ENCODE measurements around the gene XKR7. TPM values are rescaled to one million over a fixed set of nuclear protein-coding genes. Genes with fewer than 3 reads are reported as not detected.

Gene XKR7
- total RNA-seq, 1 experiment from 2014 or later = 1.3 TPM

- Histone ChIP-seq H3K23me2 (ENCODE audit: insufficient read length, low read depth, low read length, poor library complexity, severe bottlenecking) (peaks cover 2% of the 10 kb centered on the region), H3K79me2 (ENCODE audit: insufficient read depth, low read length) (no peaks in the 10 kb centered on the region), H2BK5ac (ENCODE audit: insufficient read length, low read length) (no peak overlapping the region), H3K79me1 (ENCODE audit: insufficient read depth, low read depth, low read length, poor library complexity, severe bottlenecking) (no peaks in the 10 kb centered on the region), H2BK20ac (ENCODE audit: low read depth, low read length, poor library complexity, severe bottlenecking) (no peak overlapping the region), H2BK12ac (ENCODE audit: insufficient read length, low read depth, low read length) (no peak overlapping the region), H4K91ac (ENCODE audit: insufficient read length, low read depth, low read length) (no peak overlapping the region), H3K14ac (ENCODE audit: insufficient read depth, low read length) (no peak overlapping the region), H3K27ac (ENCODE audit: insufficient read length, low read depth, low read length) (no peak overlapping the region), H2BK120ac (ENCODE audit: low read depth, low read length, poor library complexity, severe bottlenecking) (no peak overlapping the region), H3K9ac (ENCODE audit: extremely low read depth, insufficient read length, low read length) (no peak overlapping the region), H2BK15ac (ENCODE audit: low read depth, low read length) (no peak overlapping the region), H3T11ph (ENCODE audit: low read length) (no peak overlapping the region), H3K4me2 (ENCODE audit: insufficient read depth, insufficient read length, low read length) (no peak overlapping the region), H4K5ac (ENCODE audit: insufficient read length, low read depth, low read length) (no peak overlapping the region), H3K4ac (ENCODE audit: low read depth, low read length) (no peak overlapping the region), H2AFZ (ENCODE audit: low read length) (no peak overlapping the region), H3K23ac (ENCODE audit: insufficient read length, low read depth, low read length) (no peak overlapping the region), H4K8ac (replicated peaks; ENCODE audit: insufficient read length, low read depth, low read length) (no peak overlapping the region), H2AK5ac (ENCODE audit: insufficient read length, low read length) (no peak overlapping the region), H4K20me1 (ENCODE audit: control insufficient read depth, insufficient read depth, insufficient read length) (no peaks in the 10 kb centered on the region), H3K4me1 (ENCODE audit: insufficient read depth, low read length) (no peaks in the 10 kb centered on the region), H3K27me3 (ENCODE audit: insufficient read depth, low read length) (no peaks in the 10 kb centered on the region), H3K56ac (ENCODE audit: insufficient read length, low read depth, low read length) (no peak overlapping the region), H3K18ac (ENCODE audit: insufficient read length, low read depth, low read length) (no peak overlapping the region), H3K9me3 (ENCODE audit: control insufficient read depth, low read depth, low read length) (no peaks in the 10 kb centered on the region)
- WGBS (ENCODE audit: extremely low coverage, insufficient read length, low lambda C conversion rate) = no CpG with 5 or more reads among the region's 7 CpGs
- Mint-ChIP-seq H3K9me3 (no peaks in the 10 kb centered on the region), H3K4me3 (no peak overlapping the region), H3K27me3 (ENCODE audit: low read depth) (peaks cover 21% of the 10 kb centered on the region), H3K36me3 (ENCODE audit: insufficient read depth in 1 of 3, low read depth in 3 of 3) (no peaks in the 10 kb centered on the region; a peak in 1 of 7 replicates), H3K27ac (no peak overlapping the region), H3K4me1 (peaks cover 37 to 39% of the 10 kb centered on the region in 2 experiments)
- TF ChIP-seq, protein P1, sequence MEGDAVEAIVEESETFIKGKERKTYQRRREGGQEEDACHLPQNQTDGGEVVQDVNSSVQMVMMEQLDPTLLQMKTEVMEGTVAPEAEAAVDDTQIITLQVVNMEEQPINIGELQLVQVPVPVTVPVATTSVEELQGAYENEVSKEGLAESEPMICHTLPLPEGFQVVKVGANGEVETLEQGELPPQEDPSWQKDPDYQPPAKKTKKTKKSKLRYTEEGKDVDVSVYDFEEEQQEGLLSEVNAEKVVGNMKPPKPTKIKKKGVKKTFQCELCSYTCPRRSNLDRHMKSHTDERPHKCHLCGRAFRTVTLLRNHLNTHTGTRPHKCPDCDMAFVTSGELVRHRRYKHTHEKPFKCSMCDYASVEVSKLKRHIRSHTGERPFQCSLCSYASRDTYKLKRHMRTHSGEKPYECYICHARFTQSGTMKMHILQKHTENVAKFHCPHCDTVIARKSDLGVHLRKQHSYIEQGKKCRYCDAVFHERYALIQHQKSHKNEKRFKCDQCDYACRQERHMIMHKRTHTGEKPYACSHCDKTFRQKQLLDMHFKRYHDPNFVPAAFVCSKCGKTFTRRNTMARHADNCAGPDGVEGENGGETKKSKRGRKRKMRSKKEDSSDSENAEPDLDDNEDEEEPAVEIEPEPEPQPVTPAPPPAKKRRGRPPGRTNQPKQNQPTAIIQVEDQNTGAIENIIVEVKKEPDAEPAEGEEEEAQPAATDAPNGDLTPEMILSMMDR (conservative IDR thresholded peaks at IDR 0.05) = no peak
- no peak for DNase-seq
Measured at GRCh38 chr20:32013326-32013725, 45.4 kb downstream of the XKR7 start.

Data from H9 (cell line).